IPS-20b (cell line): ENCODE results near the gene RNF169.
"Not testable (repeated sequence)": the region's sequence is repeated elsewhere in the genome, so short reads cannot be mapped to it uniquely, and the experiment has no call there.

ENCODE experiments used
- H3K27ac ChIP-seq: one replicate; pipeline ENCODE4 v1.5.1; 2013; ENCODE audit warnings: low read length
- H3K27me3 ChIP-seq: 2 replicates; pipeline ENCODE4 v1.6.1; 2013; ENCODE audit warnings: mild to moderate bottlenecking, low read length, inconsistent platforms; ENCODE audit not compliant: insufficient read depth
- H3K36me3 ChIP-seq: 2 replicates; pipeline ENCODE4 v1.6.1; 2013; ENCODE audit warnings: low read depth, mild to moderate bottlenecking, inconsistent platforms, low read length, moderate library complexity; ENCODE audit not compliant: insufficient read depth
- H3K4me1 ChIP-seq: 2 replicates; pipeline ENCODE4 v1.6.1; 2013; ENCODE audit warnings: mild to moderate bottlenecking, control low read depth, inconsistent platforms, low read length, moderate library complexity; ENCODE audit not compliant: insufficient read depth
- H3K4me3 ChIP-seq: 2 replicates; pipeline ENCODE4 v1.5.1; 2013; ENCODE audit warnings: mild to moderate bottlenecking, low read length, inconsistent platforms
- H3K9ac ChIP-seq: 2 replicates; pipeline ENCODE4 v1.6.1; 2013; ENCODE audit warnings: low read depth, mild to moderate bottlenecking, inconsistent platforms, low read length, moderate library complexity
- H3K9me3 ChIP-seq: 2 replicates; pipeline ENCODE4 v1.6.1; 2013; ENCODE audit warnings: mild to moderate bottlenecking, low read depth, low read length, inconsistent platforms; ENCODE audit not compliant: insufficient read depth

RNF169 gene

GRCh38 chr11:74806267-74806666 lies 57.6 kb downstream of the RNF169 start:
- Histone ChIP-seq H3K36me3 (peaks cover 8% of the 10 kb centered on the region; the same call in 1 of the 2 replicates), H3K4me1 (no peaks in the 10 kb centered on the region; the same call in 1 of the 2 replicates), H3K27ac (no peak overlapping the region), H3K4me3 (no peak overlapping the region), H3K9ac (no peak overlapping the region), H3K27me3 (no peaks in the 10 kb centered on the region), H3K9me3 (no peaks in the 10 kb centered on the region)

- Histone ChIP-seq H3K27me3 (no peaks in the 10 kb centered on the region), H3K9ac (no peak overlapping the region), H3K4me1 (no peaks in the 10 kb centered on the region; the same call in 1 of the 2 replicates), H3K36me3 (peaks cover 8% of the 10 kb centered on the region; the same call in 1 of the 2 replicates), H3K9me3 (no peaks in the 10 kb centered on the region), H3K4me3 (no peak overlapping the region), H3K27ac (no peak overlapping the region)
These were observed 61.2 kb downstream of the RNF169 start for GRCh38 chr11:74809801-74810200.

DNA sequence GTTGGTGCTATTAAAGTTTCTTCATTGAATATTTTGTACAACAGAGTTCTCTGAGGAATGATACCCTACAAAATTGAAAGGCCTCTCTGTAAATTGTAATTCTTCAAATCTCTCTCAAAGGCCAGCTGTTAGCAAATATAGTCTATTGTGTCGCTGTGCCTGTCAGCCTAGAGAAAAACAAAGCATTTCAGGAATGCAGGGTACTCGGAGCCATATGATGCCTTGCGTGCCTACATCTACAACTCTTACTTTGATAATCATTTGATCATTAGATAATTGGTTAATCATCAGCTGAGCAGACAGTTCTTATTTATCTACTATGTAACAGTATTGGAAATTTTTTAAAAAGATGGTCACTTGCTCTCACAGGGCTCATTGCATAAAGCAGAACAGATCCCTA lies 67.3 kb downstream of the RNF169 start:
- Histone ChIP-seq H3K4me3 (no peak overlapping the region), H3K4me1 (no peaks in the 10 kb centered on the region)

DNA sequence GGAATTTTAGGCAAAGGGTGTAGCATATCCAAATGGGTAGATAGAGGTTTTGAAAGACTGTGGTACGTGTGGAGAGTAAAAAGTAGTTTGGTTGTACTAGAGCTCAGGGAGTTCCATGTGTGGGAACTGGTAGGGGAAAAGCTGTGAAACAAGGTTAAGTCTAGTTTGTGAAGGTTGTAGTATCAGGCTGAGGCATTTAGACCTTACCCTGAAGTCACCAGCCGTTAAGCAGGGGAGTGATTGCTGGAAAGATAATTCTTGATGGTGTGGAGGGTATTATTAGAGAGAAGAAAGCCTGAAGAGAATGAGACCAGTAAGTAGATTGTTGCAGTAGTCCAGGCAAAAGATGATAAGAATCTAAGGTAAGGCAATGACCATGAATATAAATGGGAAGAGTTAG lies 68.0 kb downstream of the RNF169 start:
- no peaks in the 10 kb centered on the region for H3K27me3 ChIP-seq
- H3K9me3 ChIP-seq, result no peaks in the 10 kb centered on the region
- H3K4me1 ChIP-seq, result no peaks in the 10 kb centered on the region
- peaks cover 18% of the 10 kb centered on the region for H3K36me3 ChIP-seq
- H3K4me3 ChIP-seq, result no peak overlapping the region
- no peak overlapping the region for H3K27ac ChIP-seq
- no peak overlapping the region for H3K9ac ChIP-seq

More for the DNA sequence above, 67.3 kb downstream of the RNF169 start:
- H3K9ac ChIP-seq, result no peak overlapping the region
- no peak overlapping the region for H3K27ac ChIP-seq
- peaks cover 16% of the 10 kb centered on the region for H3K36me3 ChIP-seq
- H3K27me3 ChIP-seq, result no peaks in the 10 kb centered on the region
- H3K9me3 ChIP-seq, result no peaks in the 10 kb centered on the region

DNA sequence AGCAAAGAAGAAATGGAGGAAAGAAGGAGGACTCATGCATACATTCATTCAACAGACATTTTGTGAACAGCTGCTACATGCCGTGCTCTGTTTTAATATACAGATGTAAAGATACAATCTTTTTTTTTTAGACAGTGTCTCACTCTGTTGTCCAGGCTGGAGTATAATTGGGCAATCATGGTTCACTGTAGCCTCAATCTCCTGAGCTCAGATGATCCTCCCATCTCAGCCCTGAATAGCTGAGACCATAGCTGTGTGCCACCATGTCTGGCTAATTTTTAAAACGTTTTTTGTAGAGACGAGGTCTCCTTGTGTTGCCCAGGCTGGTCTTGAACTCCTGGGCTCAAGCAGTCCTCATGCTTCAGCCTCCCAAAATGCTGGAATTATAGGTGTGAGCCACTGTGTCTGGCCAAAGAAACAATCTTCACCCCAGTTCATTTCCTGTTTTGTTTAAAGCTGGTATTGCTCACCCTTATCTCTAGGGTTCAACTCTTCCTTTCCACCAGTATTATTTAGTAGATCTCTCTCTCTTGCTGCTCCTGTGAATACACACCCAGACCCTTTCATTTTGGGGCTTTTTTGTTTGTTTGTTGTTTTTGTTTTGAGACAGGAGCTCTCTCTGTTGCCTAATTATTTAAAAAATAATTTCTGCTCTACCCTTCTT lies 69.8 kb downstream of the RNF169 start:
- Histone ChIP-seq H3K36me3 (peaks cover 31% of the 10 kb centered on the region), H3K9ac (no peak overlapping the region), H3K4me1 (no peaks in the 10 kb centered on the region), H3K27ac (no peak overlapping the region), H3K9me3 (no peaks in the 10 kb centered on the region), H3K27me3 (no peaks in the 10 kb centered on the region), H3K4me3 (no peak overlapping the region)

- Histone ChIP-seq H3K9me3 (peaks cover 9% of the 10 kb centered on the region), H3K27ac (no peak overlapping the region), H3K27me3 (no peaks in the 10 kb centered on the region), H3K9ac (no peak overlapping the region), H3K4me1 (no peaks in the 10 kb centered on the region), H3K36me3 (peaks cover 36% of the 10 kb centered on the region), H3K4me3 (no peak overlapping the region)
These were observed 70.8 kb downstream of the RNF169 start for GRCh38 chr11:74819400-74819799.

DNA sequence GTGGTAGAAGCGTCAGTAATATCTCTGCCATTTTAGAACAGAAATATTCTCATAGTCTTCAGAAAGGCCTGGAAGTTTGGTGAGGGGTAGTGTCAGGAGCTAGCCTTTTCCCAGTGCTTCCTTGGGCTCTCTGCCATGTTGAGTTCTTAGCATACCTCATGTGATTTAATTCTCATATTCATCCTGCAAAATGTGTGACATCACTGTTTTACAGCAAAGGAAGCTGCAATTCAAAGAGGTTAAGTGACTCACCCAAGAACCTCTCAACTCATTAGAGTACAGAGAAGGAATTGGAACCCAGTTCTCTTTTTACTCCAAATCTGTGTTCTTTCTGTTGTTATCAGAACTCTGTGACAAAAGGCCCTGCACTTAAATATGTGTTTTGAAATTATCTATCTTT lies 72.1 kb downstream of the RNF169 start:
- peaks cover 50% of the 10 kb centered on the region for H3K36me3 ChIP-seq
- no peak overlapping the region for H3K27ac ChIP-seq
- no peak overlapping the region for H3K9ac ChIP-seq
- no peak overlapping the region for H3K4me3 ChIP-seq
- peaks cover 22% of the 10 kb centered on the region for H3K9me3 ChIP-seq
- H3K4me1 ChIP-seq, result no peaks in the 10 kb centered on the region
- H3K27me3 ChIP-seq, result no peaks in the 10 kb centered on the region

GRCh38 chr11:74822170-74822569 lies 73.5 kb downstream of the RNF169 start:
- Histone ChIP-seq H3K27me3 (no peaks in the 10 kb centered on the region), H3K27ac (no peak overlapping the region), H3K9ac (no peak overlapping the region), H3K4me3 (no peak overlapping the region), H3K4me1 (no peaks in the 10 kb centered on the region), H3K36me3 (peaks cover 64% of the 10 kb centered on the region), H3K9me3 (peaks cover 36% of the 10 kb centered on the region)

DNA sequence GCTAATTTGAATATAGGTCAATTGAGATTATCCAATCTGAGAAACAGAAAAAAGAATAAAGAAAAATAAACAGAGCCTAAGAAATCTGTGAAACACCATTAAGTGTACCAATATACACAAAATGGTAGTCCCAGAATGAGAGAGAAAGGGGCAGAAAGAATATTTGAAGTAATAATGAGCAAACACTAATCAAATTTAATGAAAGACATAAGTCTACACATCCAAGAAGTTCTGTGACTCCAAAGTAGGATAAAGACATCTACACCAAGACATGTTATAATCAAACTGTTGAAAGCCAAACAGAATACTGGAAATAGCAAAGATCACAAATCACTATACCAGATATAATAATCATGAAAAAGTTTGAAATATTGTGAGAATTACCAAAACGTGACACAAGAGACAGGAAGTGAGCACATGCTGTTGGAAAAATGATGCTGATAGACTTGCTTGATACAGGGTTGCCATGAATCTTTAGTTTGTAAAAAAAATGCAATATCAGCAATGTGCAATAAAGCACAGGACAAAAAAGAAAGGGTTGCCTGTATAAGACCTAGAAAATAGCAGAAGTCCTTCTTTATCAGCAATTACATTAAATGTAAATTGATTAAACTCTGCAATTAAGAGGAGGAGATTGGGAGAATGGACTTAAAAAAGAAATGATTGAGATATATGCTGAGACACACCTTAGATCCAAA lies 75.8 kb downstream of the RNF169 start:
- H3K9ac ChIP-seq, result no peak overlapping the region
- H3K4me3 ChIP-seq, result no peak overlapping the region
- H3K27ac ChIP-seq, result no peak overlapping the region
- H3K9me3 ChIP-seq, result peaks cover 41% of the 10 kb centered on the region
- H3K27me3 ChIP-seq, result no peaks in the 10 kb centered on the region
- peaks cover 55% of the 10 kb centered on the region for H3K36me3 ChIP-seq
- no peaks in the 10 kb centered on the region for H3K4me1 ChIP-seq

DNA sequence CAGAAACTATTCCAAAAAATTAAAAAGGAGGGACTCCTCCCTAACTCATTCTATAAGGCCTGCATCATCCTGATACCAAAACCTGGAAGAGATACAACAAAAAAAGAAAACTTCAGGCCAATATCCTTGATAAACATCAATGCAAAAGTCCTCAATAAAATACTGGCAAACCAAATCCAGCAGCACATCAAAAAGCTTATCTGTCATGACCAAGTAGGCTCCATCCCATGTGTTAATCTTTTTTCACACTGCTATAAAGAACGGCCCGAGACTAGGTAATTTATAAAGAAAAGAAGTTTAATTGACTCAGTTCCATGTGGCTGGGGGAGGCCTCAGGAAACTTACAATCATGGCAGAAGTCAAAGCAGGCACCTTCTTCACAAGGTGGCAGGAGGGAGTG lies 76.9 kb downstream of the RNF169 start:
- not testable (repeated sequence) for H3K9ac ChIP-seq, H3K4me3 ChIP-seq, H3K27ac ChIP-seq, H3K4me1 ChIP-seq, H3K27me3 ChIP-seq
- Histone ChIP-seq H3K36me3 (peaks cover 53% of the 10 kb centered on the region), H3K9me3 (peaks cover 41% of the 10 kb centered on the region)

- Histone ChIP-seq H3K36me3 (peaks cover 49% of the 10 kb centered on the region), H3K9me3 (peaks cover 41% of the 10 kb centered on the region), H3K9ac (no peak overlapping the region), H3K27me3 (no peaks in the 10 kb centered on the region), H3K4me1 (no peaks in the 10 kb centered on the region), H3K27ac (no peak overlapping the region), H3K4me3 (no peak overlapping the region)
These were observed 78.3 kb downstream of the RNF169 start for GRCh38 chr11:74826901-74827300.

DNA sequence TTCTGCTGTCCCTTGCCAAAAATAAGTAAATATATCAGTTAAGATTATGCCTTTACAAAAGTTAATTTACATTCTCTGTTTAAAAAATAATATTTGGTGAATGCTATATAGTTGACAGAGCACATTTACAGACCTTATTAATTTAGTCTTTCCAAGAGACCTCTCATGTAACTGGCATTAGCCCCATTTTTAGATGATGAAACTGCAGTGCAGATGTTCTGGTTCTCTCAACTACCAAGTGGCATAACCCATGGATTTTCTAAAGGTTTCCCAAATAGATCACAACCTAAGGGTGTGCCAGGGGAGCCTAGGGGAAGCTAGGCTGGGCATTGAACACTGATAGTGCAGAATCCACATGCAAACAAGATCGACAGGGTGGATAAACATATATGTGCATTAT lies 88.5 kb downstream of the RNF169 start:
- Histone ChIP-seq H3K4me3 (no peak overlapping the region), H3K4me1 (no peaks in the 10 kb centered on the region), H3K27me3 (no peaks in the 10 kb centered on the region), H3K9me3 (no peaks in the 10 kb centered on the region), H3K36me3 (peaks cover 67% of the 10 kb centered on the region), H3K9ac (no peak overlapping the region), H3K27ac (no peak overlapping the region)
